PFSK-1 (cell line): Measurements from ENCODE around the gene TEPSIN.

Experiments
- FOXP2 ChIP-seq: optimal IDR thresholded peaks from 2 replicates; pipeline ENCODE3; 2011; ENCODE audit warnings: borderline replicate concordance, control low read depth, inconsistent platforms; ENCODE audit not compliant: insufficient read depth; ENCODE audit errors: extremely low read length, extremely low read depth
- POLR2AphosphoS5 ChIP-seq: IDR thresholded peaks from 2 replicates; pipeline ENCODE4 v1.6.1; 2012; ENCODE audit warnings: low read depth, mild to moderate bottlenecking, control low read depth, low read length, moderate library complexity
- SIN3A ChIP-seq: IDR thresholded peaks from 2 replicates; pipeline ENCODE4 v1.6.1; 2012; ENCODE audit warnings: mild to moderate bottlenecking, low read length, moderate library complexity, borderline replicate concordance; ENCODE audit not compliant: insufficient read depth
- TAF1 ChIP-seq: IDR thresholded peaks from 2 replicates; pipeline ENCODE4 v1.6.1; 2012; ENCODE audit warnings: low read length, control low read depth, borderline replicate concordance; ENCODE audit not compliant: insufficient read depth
- TF ChIP-seq, protein P1 (sequence below), 2 experiments: IDR thresholded peaks; 2 replicates each; pipeline versions ENCODE4 v1.6.1 to v1.8.0; 2011 to 2012; ENCODE audit warnings: low read depth in 2 of 2, low read length in 2 of 2, control low read depth in 1 of 2, inconsistent platforms in 1 of 2, mild to moderate bottlenecking in 1 of 2, moderate library complexity in 1 of 2; ENCODE audit not compliant: insufficient read depth in 1 of 2

Gene TEPSIN

DNA sequence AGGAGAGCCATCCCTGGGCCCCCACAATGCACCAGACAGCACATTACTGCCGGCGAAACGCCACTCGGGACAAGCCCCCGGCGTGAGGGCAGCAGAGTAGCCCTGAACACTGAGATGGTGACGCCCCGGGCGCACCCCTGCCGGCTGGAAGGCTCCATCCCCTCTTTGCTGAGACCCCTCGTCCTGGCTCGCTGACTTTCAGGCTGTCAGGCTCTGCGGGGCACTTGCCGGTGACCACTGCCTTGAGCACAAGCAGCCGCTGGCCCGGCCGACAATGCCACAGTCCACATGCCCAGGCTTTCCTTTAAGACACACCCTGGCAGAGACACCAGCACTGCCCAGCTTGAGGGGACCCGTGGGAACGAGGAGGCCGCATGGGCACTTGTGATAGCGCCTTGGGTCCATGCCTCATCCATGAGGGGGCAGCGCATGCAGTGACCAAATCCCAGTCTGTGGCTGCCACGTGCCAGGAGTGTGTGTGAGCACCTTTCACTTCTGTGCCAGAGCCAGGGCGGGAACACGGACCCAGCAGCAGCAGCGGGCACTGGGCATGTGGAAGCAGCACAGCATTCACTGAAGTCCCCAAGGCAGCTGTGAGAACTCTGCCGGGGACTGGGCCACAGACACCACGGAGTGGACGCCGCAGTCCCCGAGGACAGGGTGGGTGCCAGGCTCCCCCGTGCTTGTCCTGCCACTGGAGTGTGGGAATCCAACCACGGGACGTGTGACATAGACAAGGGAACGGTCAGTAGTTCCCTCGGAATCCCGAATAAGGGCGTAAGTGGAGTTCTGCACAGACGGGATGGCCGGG is 24.7 kb upstream of the TEPSIN start:
- TF ChIP-seq, protein P1, sequence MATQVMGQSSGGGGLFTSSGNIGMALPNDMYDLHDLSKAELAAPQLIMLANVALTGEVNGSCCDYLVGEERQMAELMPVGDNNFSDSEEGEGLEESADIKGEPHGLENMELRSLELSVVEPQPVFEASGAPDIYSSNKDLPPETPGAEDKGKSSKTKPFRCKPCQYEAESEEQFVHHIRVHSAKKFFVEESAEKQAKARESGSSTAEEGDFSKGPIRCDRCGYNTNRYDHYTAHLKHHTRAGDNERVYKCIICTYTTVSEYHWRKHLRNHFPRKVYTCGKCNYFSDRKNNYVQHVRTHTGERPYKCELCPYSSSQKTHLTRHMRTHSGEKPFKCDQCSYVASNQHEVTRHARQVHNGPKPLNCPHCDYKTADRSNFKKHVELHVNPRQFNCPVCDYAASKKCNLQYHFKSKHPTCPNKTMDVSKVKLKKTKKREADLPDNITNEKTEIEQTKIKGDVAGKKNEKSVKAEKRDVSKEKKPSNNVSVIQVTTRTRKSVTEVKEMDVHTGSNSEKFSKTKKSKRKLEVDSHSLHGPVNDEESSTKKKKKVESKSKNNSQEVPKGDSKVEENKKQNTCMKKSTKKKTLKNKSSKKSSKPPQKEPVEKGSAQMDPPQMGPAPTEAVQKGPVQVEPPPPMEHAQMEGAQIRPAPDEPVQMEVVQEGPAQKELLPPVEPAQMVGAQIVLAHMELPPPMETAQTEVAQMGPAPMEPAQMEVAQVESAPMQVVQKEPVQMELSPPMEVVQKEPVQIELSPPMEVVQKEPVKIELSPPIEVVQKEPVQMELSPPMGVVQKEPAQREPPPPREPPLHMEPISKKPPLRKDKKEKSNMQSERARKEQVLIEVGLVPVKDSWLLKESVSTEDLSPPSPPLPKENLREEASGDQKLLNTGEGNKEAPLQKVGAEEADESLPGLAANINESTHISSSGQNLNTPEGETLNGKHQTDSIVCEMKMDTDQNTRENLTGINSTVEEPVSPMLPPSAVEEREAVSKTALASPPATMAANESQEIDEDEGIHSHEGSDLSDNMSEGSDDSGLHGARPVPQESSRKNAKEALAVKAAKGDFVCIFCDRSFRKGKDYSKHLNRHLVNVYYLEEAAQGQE (IDR thresholded peaks at IDR 0.05; ENCODE audit: insufficient read depth in 1 of 2, low read depth in 2 of 2, low read length in 2 of 2), result no peak
- TF ChIP-seq POLR2AphosphoS5, result no peak

GRCh38 chr17:81261582-81262336 is 22.9 kb upstream of the TEPSIN start:
- TF ChIP-seq POLR2AphosphoS5 (no peak), FOXP2 (no peak), SIN3A (no peak), TAF1 (no peak)
- TF ChIP-seq, protein P1 (IDR thresholded peaks at IDR 0.05; ENCODE audit: insufficient read depth in 1 of 2, low read depth in 2 of 2, low read length in 2 of 2), result no peak

GRCh38 chr17:81261096-81261495 is 22.2 kb upstream of the TEPSIN start:
- TF ChIP-seq TAF1 (no peak), SIN3A (no peak), FOXP2 (no peak), POLR2AphosphoS5 (no peak)
- TF ChIP-seq, protein P1 (IDR thresholded peaks at IDR 0.05; ENCODE audit: insufficient read depth in 1 of 2, low read depth in 2 of 2, low read length in 2 of 2), result no peak

DNA sequence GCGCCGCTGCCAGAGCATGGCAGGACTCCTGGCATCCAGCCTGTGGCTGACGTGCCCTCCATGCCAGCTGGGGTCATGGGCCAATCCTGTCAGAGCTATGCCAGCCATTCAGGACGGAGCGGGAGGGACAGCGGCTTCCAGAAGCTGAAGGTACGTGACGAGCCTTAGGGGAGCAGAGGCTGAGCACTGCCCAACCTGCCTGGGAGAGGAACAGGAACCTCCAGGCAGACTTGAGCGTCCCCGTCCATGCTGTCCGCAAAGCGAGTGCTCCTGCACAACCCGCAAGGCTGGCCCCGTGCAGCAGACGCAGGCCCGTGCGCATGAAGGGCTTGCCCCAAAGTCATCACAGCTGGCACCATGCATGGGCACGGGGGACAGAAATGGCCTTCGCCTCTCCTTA is 21.8 kb upstream of the TEPSIN start:
- TF ChIP-seq, protein P1 (IDR thresholded peaks at IDR 0.05; ENCODE audit: insufficient read depth in 1 of 2, low read depth in 2 of 2, low read length in 2 of 2), result no peak
- no peak for TF ChIP-seq SIN3A
- TF ChIP-seq TAF1, result no peak
- TF ChIP-seq POLR2AphosphoS5, result no peak
- no peak for TF ChIP-seq FOXP2
